ENCODE measurements around the gene TM2D3.

DNA sequence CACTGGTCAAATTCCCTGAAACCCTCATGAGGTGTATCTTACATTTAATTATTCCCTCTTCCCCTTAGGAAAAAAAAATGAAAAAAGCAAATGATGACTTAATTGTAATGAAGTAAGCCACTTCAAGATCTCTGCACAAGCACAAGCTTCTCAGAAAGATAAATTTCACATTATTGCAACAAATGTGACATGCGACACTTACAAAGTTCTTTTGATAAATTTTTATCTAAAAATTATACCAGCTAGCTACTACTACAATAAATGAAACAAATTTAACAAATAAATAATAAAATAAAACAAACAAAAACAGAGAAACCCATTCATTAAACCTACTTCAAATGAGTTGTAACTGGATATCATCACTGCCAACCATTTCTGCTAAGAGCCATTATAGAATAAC, 10.0 kb upstream of the TM2D3 start:
- TF ChIP-seq, protein P1, sequence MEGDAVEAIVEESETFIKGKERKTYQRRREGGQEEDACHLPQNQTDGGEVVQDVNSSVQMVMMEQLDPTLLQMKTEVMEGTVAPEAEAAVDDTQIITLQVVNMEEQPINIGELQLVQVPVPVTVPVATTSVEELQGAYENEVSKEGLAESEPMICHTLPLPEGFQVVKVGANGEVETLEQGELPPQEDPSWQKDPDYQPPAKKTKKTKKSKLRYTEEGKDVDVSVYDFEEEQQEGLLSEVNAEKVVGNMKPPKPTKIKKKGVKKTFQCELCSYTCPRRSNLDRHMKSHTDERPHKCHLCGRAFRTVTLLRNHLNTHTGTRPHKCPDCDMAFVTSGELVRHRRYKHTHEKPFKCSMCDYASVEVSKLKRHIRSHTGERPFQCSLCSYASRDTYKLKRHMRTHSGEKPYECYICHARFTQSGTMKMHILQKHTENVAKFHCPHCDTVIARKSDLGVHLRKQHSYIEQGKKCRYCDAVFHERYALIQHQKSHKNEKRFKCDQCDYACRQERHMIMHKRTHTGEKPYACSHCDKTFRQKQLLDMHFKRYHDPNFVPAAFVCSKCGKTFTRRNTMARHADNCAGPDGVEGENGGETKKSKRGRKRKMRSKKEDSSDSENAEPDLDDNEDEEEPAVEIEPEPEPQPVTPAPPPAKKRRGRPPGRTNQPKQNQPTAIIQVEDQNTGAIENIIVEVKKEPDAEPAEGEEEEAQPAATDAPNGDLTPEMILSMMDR (IDR thresholded peaks at IDR 0.05; ENCODE audit: insufficient read depth, low read length), result no peak
- no peak for TF ChIP-seq POLR2AphosphoS5 (IDR thresholded peaks at IDR 0.05; ENCODE audit: low read depth)

All from HL-60 (cell line).